Measurements from ENCODE around the gene BOLA3.
"Not testable (repeated sequence)": the region's sequence is repeated elsewhere in the genome, so short reads cannot be mapped to it uniquely, and the experiment has no call there.

The BOLA3 gene

DNA sequence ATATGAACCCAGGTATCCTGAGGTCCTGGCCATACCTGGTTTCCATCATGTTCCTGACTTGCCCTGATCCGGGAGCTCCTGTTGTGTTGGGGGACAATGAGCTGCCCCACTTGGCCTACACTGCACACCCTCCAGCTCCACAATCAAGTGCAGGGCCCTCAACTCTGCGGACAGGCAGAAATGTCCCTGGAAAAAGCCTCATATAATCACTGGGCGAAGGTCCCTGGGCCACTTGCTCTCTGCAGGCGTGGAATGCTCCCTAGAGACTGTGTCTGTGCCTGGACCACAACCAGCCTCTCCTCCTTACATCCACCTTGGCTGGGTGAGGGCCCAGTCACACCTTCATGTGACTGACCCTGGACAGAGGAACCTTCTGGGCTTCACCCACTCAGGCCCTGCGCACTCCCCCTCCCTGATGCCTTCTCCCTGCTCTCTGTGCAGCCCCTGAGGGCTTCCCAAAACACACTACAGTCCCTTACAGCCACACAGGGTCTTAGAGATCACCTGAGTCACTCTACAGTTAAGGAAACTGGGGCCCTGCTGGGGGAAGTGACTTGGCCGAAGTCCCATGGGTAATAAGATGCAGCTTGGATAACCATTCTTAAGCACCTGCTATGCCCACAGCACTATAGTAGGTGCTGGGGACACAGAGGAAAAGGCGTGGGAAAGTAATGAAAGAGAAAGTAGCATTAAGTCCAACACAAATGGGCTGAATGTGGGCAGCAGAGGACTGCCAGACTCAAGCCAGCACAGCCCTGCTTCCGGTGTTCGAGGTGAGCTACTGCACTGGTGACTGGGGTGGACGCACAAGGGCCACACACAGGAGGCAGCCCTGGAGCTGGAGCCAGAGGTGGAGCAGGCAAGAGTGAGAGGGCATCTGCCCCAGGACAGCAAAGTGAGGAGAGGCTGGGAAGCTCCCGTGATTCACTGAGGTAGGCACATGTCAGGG lies 9.8 kb downstream of the BOLA3 start:
- ATAC-seq (replicated peaks) (no peak), DNase-seq (no peak)
- Mint-ChIP-seq H3K4me1 (ENCODE audit: low read depth in 2 of 2) (peaks cover 4 to 10% of the 10 kb centered on the region in 2 donors), H3K36me3 (ENCODE audit: insufficient read depth) (peaks cover 10% of the 10 kb centered on the region), H3K9me3 (no peaks in the 10 kb centered on the region), H3K4me3 (no peak overlapping the region), H3K27ac (peak overlapping the region in 1 of 2 donors; percentile 21), H3K27me3 (no peaks in the 10 kb centered on the region)

DNA sequence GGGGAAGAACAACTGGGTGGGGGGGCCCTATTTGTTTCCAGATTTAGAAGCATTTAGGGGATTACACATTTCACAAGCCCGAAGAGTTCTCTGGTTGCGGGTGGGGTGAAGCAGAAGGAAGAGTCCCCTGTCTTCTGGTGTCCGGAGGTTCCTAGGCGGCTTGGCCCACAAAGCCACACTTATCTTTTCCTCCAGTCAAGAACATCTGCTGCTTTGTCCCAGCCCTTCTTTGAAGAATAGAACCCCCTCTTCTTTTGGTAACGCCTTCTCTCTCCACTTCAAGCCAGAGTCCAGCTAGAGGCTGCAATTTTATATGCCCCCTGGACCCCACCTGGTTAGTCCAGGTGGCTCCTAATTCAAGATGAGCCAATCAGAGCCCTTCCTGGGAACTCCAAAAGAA lies 15.8 kb downstream of the BOLA3 start:
- Mint-ChIP-seq H3K36me3 (ENCODE audit: insufficient read depth) (peaks cover 10% of the 10 kb centered on the region), H3K27me3 (no peaks in the 10 kb centered on the region), H3K9me3 (no peaks in the 10 kb centered on the region), H3K4me3 (no peak overlapping the region), H3K27ac (no peak overlapping the region), H3K4me1 (ENCODE audit: low read depth in 2 of 2) (no peaks in the 10 kb centered on the region)
- ATAC-seq (replicated peaks) = no peak
- DNase-seq = no peak

DNA sequence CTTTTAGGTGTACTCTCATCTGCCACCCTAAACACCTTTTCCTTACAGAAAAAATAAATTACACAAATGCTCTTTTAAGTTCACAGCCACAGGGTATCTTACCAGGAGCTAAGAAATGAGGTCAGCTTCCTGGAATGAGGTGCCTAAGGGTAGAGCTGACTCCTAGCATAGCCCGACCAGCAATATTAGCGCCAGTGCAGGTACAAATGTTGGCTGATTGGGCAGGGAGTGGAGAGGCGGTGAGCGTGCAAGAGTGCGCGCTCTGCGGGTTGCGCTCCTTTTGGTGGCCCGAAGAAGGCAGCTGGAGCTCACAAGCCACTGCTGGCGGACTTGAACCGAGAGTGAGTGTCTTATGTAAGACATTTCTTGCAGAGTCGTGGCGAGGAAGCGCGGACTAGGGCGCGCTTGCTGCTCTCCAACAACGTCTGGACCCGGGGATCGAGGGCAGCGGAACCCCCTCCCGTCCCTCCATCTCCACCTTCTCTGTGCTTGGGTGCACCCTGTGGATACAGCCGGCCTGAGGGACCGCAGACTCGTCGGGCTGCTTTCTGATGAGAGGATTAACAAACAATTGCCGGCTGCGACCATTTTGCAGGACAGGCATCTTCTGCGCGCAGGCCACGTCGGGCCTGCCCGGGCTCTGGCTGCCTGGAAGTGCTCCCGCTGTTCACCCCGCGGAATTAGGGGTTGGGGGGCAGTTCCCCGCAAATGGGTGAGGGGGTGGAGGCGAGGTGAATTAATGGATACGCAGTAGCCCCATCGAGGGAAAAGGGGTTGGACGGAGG lies 17.3 kb downstream of the BOLA3 start:
- H3K27ac Mint-ChIP-seq = peak overlapping the region in 1 of 2 donors; percentile 36
- H3K4me3 Mint-ChIP-seq = no peak overlapping the region
- ATAC-seq (replicated peaks) = no peak
- H3K9me3 Mint-ChIP-seq = no peaks in the 10 kb centered on the region
- H3K36me3 Mint-ChIP-seq (ENCODE audit: insufficient read depth) = peaks cover 6% of the 10 kb centered on the region
- no peaks in the 10 kb centered on the region for H3K4me1 Mint-ChIP-seq (ENCODE audit: low read depth in 2 of 2)
- no peak for DNase-seq
- H3K27me3 Mint-ChIP-seq = no peaks in the 10 kb centered on the region

DNA sequence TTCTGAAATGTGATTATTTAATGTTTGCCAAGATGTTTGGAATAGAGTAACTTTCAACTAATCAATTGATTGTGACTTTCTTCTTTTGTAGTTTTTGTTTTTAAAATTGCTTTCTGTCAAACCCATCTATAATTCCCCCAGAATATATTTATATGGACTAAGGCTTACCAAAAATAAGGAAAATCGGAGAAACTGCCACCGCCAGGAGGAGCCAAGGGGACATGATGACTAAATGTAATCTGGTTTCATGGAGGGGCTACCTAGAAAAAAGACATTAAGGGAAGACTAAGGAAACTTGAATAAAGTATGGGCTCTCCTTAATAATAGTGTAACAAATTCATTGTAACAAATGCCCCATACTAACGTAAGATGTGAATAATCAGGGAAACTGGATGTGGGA lies 19.5 kb downstream of the BOLA3 start:
- H3K36me3 Mint-ChIP-seq (ENCODE audit: insufficient read depth) = no peaks in the 10 kb centered on the region
- DNase-seq (no peak), ATAC-seq (replicated peaks) (no peak)
- no peaks in the 10 kb centered on the region for H3K27me3 Mint-ChIP-seq
- H3K9me3 Mint-ChIP-seq = no peaks in the 10 kb centered on the region
- no peak overlapping the region for H3K27ac Mint-ChIP-seq
- H3K4me3 Mint-ChIP-seq = no peak overlapping the region
- H3K4me1 Mint-ChIP-seq (ENCODE audit: low read depth in 2 of 2) = no peaks in the 10 kb centered on the region

DNA sequence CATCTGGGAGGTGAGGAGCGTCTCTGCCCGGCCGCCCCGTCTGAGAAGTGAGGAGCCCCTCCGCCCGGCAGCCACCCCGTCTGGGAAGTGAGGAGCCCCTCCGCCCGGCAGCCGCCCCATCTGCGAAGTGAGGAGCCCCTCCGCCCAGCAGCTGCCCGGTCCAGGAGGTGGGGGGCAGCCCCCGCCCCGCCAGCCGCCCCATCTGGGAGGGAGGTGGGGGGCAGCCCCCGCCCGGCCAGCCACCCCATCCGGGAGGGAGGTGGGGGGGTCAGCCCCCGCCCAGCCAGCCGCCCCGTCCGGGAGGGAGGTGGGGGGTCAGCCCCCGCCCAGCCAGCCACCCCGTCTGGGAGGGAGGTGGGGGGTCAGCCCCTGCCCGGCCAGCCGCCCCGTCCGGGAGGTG lies 23.8 kb downstream of the BOLA3 start:
- H3K27me3 Mint-ChIP-seq = not testable (repeated sequence)

DNA sequence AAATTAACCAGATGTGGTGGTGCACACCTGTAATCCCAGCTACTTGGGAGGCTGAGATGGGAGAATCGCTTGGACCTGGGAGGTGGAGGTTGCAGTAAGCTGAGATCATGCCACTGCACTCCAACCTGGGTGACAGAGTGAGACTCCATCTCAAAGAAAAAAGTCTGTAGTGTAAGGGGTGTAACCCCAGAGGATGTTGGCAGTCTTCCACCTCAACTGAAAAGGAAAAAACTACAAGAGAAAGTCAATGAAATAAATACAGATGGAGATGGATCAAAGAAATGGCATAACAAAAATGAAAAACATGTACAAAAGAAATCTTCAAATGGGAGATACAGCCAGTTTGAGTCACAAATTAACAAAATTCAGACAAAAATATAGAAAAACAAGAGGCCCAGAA lies 25.9 kb downstream of the BOLA3 start:
- DNase-seq = not testable (repeated sequence)

More for the DNA sequence above, 23.8 kb downstream of the BOLA3 start:
- DNase-seq; H3K36me3 Mint-ChIP-seq (ENCODE audit: insufficient read depth); H3K4me3 Mint-ChIP-seq; ATAC-seq (replicated peaks); H3K4me1 Mint-ChIP-seq (ENCODE audit: low read depth in 2 of 2); H3K27ac Mint-ChIP-seq: not testable (repeated sequence)
- peaks cover 0 to 18% of the 10 kb centered on the region in 2 donors for H3K9me3 Mint-ChIP-seq

DNA sequence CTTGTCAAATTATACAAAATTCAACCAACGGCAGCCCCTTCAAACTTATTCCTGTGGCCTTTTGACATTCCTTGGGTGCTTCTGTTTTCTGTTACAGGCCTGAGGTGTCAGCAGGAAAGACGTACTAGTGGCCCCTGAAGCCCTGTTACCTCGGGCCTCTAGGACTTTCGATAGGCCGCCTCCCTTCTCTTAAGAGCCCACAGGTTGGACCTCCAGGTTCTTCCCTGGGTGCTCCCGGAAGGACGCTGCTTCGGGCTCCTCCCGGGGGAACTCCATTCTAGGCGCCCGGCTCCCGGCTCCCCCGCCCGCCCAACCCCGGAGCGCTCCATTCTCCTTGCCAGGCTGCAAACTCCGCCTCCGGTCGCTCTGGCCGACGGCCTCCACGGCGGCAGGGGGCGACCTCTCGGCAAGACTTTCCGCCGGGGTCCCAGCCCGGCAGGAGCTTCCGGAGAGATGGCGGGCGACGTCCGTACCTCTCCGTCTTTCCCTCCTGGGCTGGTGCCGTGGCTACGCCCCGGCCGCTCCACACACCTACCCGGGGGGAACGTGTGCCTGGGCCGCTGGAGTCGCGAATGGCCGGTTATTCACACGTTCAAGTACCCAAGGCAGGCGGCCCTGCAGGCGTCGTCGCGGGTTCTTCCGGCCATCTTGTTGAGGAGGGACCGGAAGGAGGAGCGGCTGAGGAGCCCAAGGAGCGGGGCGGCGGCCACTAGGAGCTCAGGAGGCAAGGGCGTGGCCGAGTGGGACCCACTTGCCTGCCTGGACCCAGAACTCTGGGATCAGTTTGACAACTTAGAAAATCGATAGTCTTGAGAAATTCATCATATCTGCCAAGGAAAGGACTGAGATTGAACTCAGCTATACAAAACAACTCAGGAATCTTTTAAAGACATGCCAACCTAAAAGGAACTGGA lies 27.5 kb downstream of the BOLA3 start:
- DNase-seq (peak; percentile 72 to 83 (median 80)), ATAC-seq (replicated peaks) (peak; percentile 96)
- Mint-ChIP-seq H3K4me1 (ENCODE audit: low read depth in 2 of 2) (peaks cover 4 to 5% of the 10 kb centered on the region in 2 donors), H3K27ac (peak overlapping the region; percentile 93 to 96), H3K9me3 (peaks cover 0 to 18% of the 10 kb centered on the region in 2 donors), H3K36me3 (ENCODE audit: insufficient read depth) (no peaks in the 10 kb centered on the region), H3K4me3 (peak overlapping the region; percentile 85 to 86), H3K27me3 (peaks cover 0 to 14% of the 10 kb centered on the region in 2 donors)

More for the DNA sequence above, 25.9 kb downstream of the BOLA3 start:
- peaks cover 0 to 18% of the 10 kb centered on the region in 2 donors for H3K9me3 Mint-ChIP-seq
- H3K4me3 Mint-ChIP-seq; H3K27ac Mint-ChIP-seq; H3K36me3 Mint-ChIP-seq (ENCODE audit: insufficient read depth); H3K27me3 Mint-ChIP-seq; ATAC-seq (replicated peaks); H3K4me1 Mint-ChIP-seq (ENCODE audit: low read depth in 2 of 2): not testable (repeated sequence)

DNA sequence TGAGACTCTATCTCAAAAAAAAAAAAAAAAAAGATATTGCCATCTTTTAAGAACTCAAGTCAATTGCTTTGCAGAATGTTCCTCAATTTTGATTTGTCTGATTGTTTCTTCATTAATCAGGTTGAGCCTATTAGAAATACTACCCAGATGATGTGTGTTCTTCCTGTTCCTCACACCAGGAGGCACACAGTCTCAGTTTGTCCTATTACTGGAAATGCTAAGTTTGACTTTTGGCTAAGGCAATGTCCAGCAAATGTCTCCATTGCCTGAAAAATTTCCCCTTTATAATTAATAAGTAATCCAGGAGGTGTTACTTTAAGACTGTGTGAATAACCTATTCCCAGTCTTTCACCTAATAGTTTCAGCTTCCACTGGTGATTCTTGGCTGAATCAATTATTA lies 28.4 kb downstream of the BOLA3 start:
- Mint-ChIP-seq H3K9me3 (peaks cover 0 to 18% of the 10 kb centered on the region in 2 donors), H3K27me3 (peaks cover 0 to 22% of the 10 kb centered on the region in 2 donors), H3K36me3 (ENCODE audit: insufficient read depth) (no peaks in the 10 kb centered on the region), H3K27ac (peak overlapping the region; percentile 93 to 96), H3K4me1 (ENCODE audit: low read depth in 2 of 2) (peaks cover 4 to 5% of the 10 kb centered on the region in 2 donors), H3K4me3 (peak overlapping the region in 1 of 2 donors; percentile 85)
- ATAC-seq (replicated peaks) (no peak), DNase-seq (no peak)

DNA sequence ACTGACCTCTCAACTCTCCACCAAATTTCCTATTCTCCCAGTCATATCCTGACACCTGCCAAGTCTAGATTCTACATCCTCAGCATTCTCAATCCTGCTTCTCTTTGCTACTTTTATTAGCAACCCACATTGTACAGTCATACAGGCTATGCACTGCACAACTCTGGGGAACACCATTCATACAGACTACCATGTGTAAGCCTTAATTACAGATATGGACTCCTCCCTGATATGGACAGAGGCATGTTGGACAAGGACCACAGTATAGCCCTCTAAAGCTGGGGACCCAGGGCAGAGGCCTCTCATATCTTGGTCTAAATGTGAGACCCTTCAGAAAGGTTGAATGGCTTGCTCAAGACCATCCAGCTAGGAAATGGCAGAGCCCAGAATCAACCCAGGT lies 36.3 kb downstream of the BOLA3 start:
- no peaks in the 10 kb centered on the region for H3K4me1 Mint-ChIP-seq (ENCODE audit: low read depth in 2 of 2)
- peaks cover 3% of the 10 kb centered on the region for H3K36me3 Mint-ChIP-seq (ENCODE audit: insufficient read depth)
- H3K27me3 Mint-ChIP-seq = peaks cover 7 to 24% of the 10 kb centered on the region in 2 donors
- H3K27ac Mint-ChIP-seq = peak overlapping the region in 1 of 2 donors; percentile 3
- DNase-seq (no peak), ATAC-seq (replicated peaks) (no peak)
- H3K9me3 Mint-ChIP-seq = no peaks in the 10 kb centered on the region
- no peak overlapping the region for H3K4me3 Mint-ChIP-seq

DNA sequence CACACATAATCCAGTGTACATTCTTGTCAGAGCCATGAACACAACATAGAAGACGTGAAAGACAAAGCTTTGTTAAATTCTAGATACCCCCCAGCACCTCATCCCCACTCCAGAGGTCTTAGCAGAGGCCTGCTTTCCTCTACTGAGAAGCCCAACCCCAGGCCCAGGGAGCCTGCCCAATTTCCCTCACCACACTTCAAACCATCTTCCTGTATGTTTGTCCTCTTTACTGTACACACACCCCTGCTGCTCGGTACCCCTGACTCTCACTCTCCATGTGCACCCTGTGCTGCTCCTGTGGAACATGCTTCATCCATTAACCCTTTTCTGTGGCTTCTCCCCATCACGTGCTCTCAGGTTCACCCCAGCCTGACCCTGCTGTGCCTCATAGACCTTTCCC lies 37.2 kb downstream of the BOLA3 start:
- no peak overlapping the region for H3K27ac Mint-ChIP-seq
- peaks cover 7 to 21% of the 10 kb centered on the region in 2 donors for H3K27me3 Mint-ChIP-seq
- H3K9me3 Mint-ChIP-seq = no peaks in the 10 kb centered on the region
- H3K4me1 Mint-ChIP-seq (ENCODE audit: low read depth in 2 of 2) = no peaks in the 10 kb centered on the region
- DNase-seq (no peak), ATAC-seq (replicated peaks) (no peak)
- H3K4me3 Mint-ChIP-seq = no peak overlapping the region
- peaks cover 3% of the 10 kb centered on the region for H3K36me3 Mint-ChIP-seq (ENCODE audit: insufficient read depth)

DNA sequence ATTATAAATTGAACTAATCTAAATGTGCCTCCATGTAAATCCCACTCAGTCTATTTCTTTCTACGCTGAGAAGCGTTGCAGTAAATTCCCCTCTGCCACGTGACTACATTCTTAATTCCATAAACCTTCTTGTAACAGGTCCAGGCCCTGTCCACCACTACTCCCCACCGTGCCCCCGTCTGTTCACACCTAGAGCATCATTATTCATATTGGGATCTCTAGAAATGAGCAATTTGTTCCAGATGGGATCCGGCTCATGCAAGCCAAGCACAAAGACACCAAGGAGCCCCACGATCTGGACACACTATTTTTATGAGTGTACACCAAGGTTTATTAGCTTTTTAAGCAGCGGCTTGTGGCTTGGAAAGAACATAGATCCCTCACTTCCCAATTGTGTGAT lies 38.2 kb downstream of the BOLA3 start:
- H3K9me3 Mint-ChIP-seq = no peaks in the 10 kb centered on the region
- no peak for DNase-seq
- peaks cover 7 to 11% of the 10 kb centered on the region in 2 donors for H3K27me3 Mint-ChIP-seq
- no peak for ATAC-seq (replicated peaks)
- peaks cover 3% of the 10 kb centered on the region for H3K36me3 Mint-ChIP-seq (ENCODE audit: insufficient read depth)
- no peaks in the 10 kb centered on the region for H3K4me1 Mint-ChIP-seq (ENCODE audit: low read depth in 2 of 2)
- peak overlapping the region in 1 of 2 donors; percentile 3 for H3K27ac Mint-ChIP-seq
- no peak overlapping the region for H3K4me3 Mint-ChIP-seq

DNA sequence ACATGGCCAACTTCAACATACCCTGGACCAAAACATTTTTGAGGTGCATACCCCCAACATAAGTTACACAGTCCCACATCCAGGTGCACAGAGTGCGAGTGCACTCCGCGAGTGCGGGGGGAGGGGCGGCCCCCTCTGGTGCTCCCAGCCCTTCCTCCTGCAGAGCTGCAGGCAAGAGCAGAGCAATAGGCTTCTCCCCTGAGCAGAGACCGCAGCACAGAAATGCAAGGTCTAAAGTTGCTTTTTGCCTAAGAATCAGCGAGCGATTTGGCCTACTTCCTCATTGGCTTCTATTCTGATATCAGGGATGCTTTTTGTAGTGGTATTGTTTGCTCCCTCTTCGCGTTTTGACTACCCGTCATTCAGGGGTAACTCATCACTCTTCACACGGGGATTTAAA lies 40.6 kb downstream of the BOLA3 start:
- H3K27me3 Mint-ChIP-seq = no peaks in the 10 kb centered on the region
- DNase-seq = no peak
- H3K4me3 Mint-ChIP-seq = no peak overlapping the region
- no peaks in the 10 kb centered on the region for H3K4me1 Mint-ChIP-seq (ENCODE audit: low read depth in 2 of 2)
- no peaks in the 10 kb centered on the region for H3K36me3 Mint-ChIP-seq (ENCODE audit: insufficient read depth)
- no peaks in the 10 kb centered on the region for H3K9me3 Mint-ChIP-seq
- no peak overlapping the region for H3K27ac Mint-ChIP-seq
- no peak for ATAC-seq (replicated peaks)

DNA sequence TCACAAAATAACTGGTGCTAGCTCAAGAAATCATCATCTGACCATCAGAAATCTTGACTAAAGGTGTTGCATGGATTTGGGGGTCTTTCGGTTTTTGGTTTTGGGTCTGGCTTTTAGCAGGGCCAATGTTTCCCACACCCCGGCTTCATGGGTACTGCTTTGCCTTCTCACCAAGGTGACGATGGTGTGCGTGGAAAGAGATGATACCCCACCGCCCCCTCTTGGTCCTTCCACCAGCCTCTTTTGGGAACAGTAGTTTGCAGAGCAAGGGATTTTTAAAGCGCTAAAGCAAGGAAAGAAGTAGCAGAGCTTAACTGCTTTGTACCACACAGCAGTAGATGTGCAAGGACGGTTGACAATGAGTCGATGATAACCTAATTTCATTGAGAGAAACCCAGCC lies 42.3 kb downstream of the BOLA3 start:
- Mint-ChIP-seq H3K27ac (peak overlapping the region in 1 of 2 donors; percentile 65), H3K4me3 (no peak overlapping the region), H3K27me3 (no peaks in the 10 kb centered on the region), H3K36me3 (ENCODE audit: insufficient read depth) (peaks cover 8% of the 10 kb centered on the region), H3K4me1 (ENCODE audit: low read depth in 2 of 2) (peaks cover 0 to 3% of the 10 kb centered on the region in 2 donors), H3K9me3 (no peaks in the 10 kb centered on the region)
- ATAC-seq (replicated peaks) = no peak
- no peak for DNase-seq
